Fibroblast of skin of right quadriceps (primary cell): ENCODE data around the gene CDCA7.
"Not testable (repeated sequence)": the region's sequence is repeated elsewhere in the genome, so short reads cannot be mapped to it uniquely, and the experiment has no call there.

Experiments
- DNase-seq: peaks from one replicate; pipeline ENCODE4 v3.0.0-alpha.2; 2013

CDCA7 gene

GRCh38 chr2:173354582-173355131 lies at the start of gene CDCA7:
TSS of gene CDCA7 (plus strand) at chr2:173354872. CDS start at chr2:173354964, 92 bp downstream.
- peak; percentile 71 for DNase-seq

GRCh38 chr2:173305303-173305702 lies 49.4 kb upstream of the CDCA7 start:
- no peak for DNase-seq

- DNase-seq, result no peak
Measured at GRCh38 chr2:173307293-173307692, 47.4 kb upstream of the CDCA7 start.

- DNase-seq, result not testable (repeated sequence)
Measured at GRCh38 chr2:173309370-173309769, 45.3 kb upstream of the CDCA7 start.

- DNase-seq, result no peak
Measured at GRCh38 chr2:173311844-173312606, 42.6 kb upstream of the CDCA7 start.

- DNase-seq, result no peak
Measured at GRCh38 chr2:173323371-173323770, 31.3 kb upstream of the CDCA7 start.

- DNase-seq, result peak; percentile 27
Measured at GRCh38 chr2:173326806-173327205, 27.9 kb upstream of the CDCA7 start.

GRCh38 chr2:173327421-173327820 lies 27.3 kb upstream of the CDCA7 start:
- no peak for DNase-seq

GRCh38 chr2:173333003-173333402 lies 21.7 kb upstream of the CDCA7 start:
- DNase-seq, result not testable (repeated sequence)

GRCh38 chr2:173339807-173340206 lies 14.9 kb upstream of the CDCA7 start:
- DNase-seq, result no peak

- no peak for DNase-seq
Measured at GRCh38 chr2:173343921-173344320, 10.8 kb upstream of the CDCA7 start.

- DNase-seq, result no peak
Measured at GRCh38 chr2:173346035-173346434, 8.6 kb upstream of the CDCA7 start.

GRCh38 chr2:173347305-173348168 lies 7.1 kb upstream of the CDCA7 start:
- no peak for DNase-seq

- DNase-seq, result no peak
Measured at GRCh38 chr2:173349287-173349686, 5.4 kb upstream of the CDCA7 start.

- no peak for DNase-seq
Measured at GRCh38 chr2:173350383-173350782, 4.3 kb upstream of the CDCA7 start.

GRCh38 chr2:173351879-173352278 lies 2.8 kb upstream of the CDCA7 start:
- no peak for DNase-seq

- DNase-seq, result no peak
Measured at GRCh38 chr2:173353556-173353955, 1.1 kb upstream of the CDCA7 start.

GRCh38 chr2:173354073-173354581 lies 545 bp upstream of the CDCA7 start:
- DNase-seq, result no peak

GRCh38 chr2:173355132-173355865 lies 627 bp downstream of the CDCA7 start:
- DNase-seq, result peak; percentile 40

- no peak for DNase-seq
Measured at GRCh38 chr2:173355866-173356508, 1.3 kb downstream of the CDCA7 start.

- no peak for DNase-seq
Measured at GRCh38 chr2:173357346-173357745, 2.7 kb downstream of the CDCA7 start.

- no peak for DNase-seq
Measured at GRCh38 chr2:173358616-173359015, 3.9 kb downstream of the CDCA7 start.
